ENCODE results near the gene TULP1.

Gene TULP1

GRCh38 chr6:35481226-35481625 lies 31.5 kb downstream of the TULP1 start:
- no peak for DNase-seq

- no peak for DNase-seq
Measured at GRCh38 chr6:35480176-35480575, 32.5 kb downstream of the TULP1 start.

- DNase-seq, result no peak
Measured at GRCh38 chr6:35478259-35478658, 34.4 kb downstream of the TULP1 start.

- no peak for DNase-seq
Measured at GRCh38 chr6:35477551-35478179, 35.0 kb downstream of the TULP1 start.

- no peak for DNase-seq
Measured at GRCh38 chr6:35477028-35477427, 35.7 kb downstream of the TULP1 start.

GRCh38 chr6:35476004-35476403 lies 36.7 kb downstream of the TULP1 start:
- DNase-seq, result no peak

- no peak for DNase-seq
Measured at GRCh38 chr6:35475573-35475972, 37.1 kb downstream of the TULP1 start.

- no peak for DNase-seq
Measured at GRCh38 chr6:35474942-35475570, 37.6 kb downstream of the TULP1 start.

GRCh38 chr6:35474131-35474941 lies 38.4 kb downstream of the TULP1 start:
- DNase-seq, result no peak

- no peak for DNase-seq
Measured at GRCh38 chr6:35473850-35474130, 38.9 kb downstream of the TULP1 start.

GRCh38 chr6:35473075-35473849 lies 39.4 kb downstream of the TULP1 start:
- DNase-seq, result no peak

GRCh38 chr6:35471836-35472345 lies 40.8 kb downstream of the TULP1 start:
- no peak for DNase-seq

- no peak for DNase-seq
Measured at GRCh38 chr6:35470663-35471120, 42.0 kb downstream of the TULP1 start.

- no peak for DNase-seq
Measured at GRCh38 chr6:35469751-35470662, 42.7 kb downstream of the TULP1 start.

- DNase-seq, result no peak
Measured at GRCh38 chr6:35468980-35469750, 43.5 kb downstream of the TULP1 start.

GRCh38 chr6:35468181-35468979 lies 44.3 kb downstream of the TULP1 start, which contains the start of gene RPL10A:
TSS of gene RPL10A (plus strand) at chr6:35468401. CDS start at chr6:35468435, 34 bp downstream.
- peak; percentile 96 for DNase-seq

- no peak for DNase-seq
Measured at GRCh38 chr6:35465646-35466045, 47.0 kb downstream of the TULP1 start.

- DNase-seq, result no peak
Measured at GRCh38 chr6:35463292-35463691, 49.4 kb downstream of the TULP1 start.

GRCh38 chr6:35461270-35461669 lies 51.4 kb downstream of the TULP1 start:
- no peak for DNase-seq

- no peak for DNase-seq
Measured at GRCh38 chr6:35457907-35458306, 54.8 kb downstream of the TULP1 start.

Data from NCI-H2227 treated with DMSO at 0.1 percent for 48 hours (cell line).